Mammary epithelial cell (primary cell): Measurements from ENCODE around the gene MAT2A.

Experiments
- EZH2 ChIP-seq: IDR thresholded peaks from 2 replicates; pipeline ENCODE4 v1.6.1; 2012; ENCODE audit warnings: low read length, inconsistent platforms, borderline replicate concordance
- TF ChIP-seq, protein P1 (sequence below), 2 donors: IDR thresholded peaks in 1 of 2; conservative IDR thresholded peaks in 1 of 2; 2 replicates each; pipeline ENCODE4 v1.5.1; 2011 to 2012; ENCODE audit warnings: inconsistent platforms in 2 of 2, low read length in 2 of 2, mild to moderate bottlenecking in 2 of 2, control low read depth in 1 of 2, low read depth in 1 of 2; ENCODE audit not compliant: insufficient read depth in 1 of 2; ENCODE audit errors: extremely low read depth in 1 of 2

DNA sequence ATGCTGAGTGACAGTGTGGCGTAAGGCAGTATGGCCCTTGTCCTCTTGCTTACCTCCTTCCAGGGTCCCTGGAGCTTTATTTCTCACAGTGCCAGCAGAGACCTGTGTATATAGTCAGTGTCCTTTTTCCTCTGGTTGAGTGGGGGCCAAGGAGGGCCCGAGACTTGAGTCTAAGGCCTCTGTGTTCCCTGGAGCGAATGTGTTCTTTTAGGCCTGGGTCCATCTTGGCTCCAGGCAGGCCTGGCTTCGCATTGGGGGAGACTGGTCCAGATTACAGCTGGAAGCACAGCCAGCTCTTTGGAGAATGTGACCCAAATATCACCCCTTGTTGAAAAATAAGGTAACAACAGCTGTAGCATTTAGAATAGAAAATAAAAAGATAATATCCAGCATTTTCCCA lies 50.2 kb downstream of the MAT2A start:
- TF ChIP-seq, protein P1, sequence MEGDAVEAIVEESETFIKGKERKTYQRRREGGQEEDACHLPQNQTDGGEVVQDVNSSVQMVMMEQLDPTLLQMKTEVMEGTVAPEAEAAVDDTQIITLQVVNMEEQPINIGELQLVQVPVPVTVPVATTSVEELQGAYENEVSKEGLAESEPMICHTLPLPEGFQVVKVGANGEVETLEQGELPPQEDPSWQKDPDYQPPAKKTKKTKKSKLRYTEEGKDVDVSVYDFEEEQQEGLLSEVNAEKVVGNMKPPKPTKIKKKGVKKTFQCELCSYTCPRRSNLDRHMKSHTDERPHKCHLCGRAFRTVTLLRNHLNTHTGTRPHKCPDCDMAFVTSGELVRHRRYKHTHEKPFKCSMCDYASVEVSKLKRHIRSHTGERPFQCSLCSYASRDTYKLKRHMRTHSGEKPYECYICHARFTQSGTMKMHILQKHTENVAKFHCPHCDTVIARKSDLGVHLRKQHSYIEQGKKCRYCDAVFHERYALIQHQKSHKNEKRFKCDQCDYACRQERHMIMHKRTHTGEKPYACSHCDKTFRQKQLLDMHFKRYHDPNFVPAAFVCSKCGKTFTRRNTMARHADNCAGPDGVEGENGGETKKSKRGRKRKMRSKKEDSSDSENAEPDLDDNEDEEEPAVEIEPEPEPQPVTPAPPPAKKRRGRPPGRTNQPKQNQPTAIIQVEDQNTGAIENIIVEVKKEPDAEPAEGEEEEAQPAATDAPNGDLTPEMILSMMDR (conservative IDR thresholded peaks at IDR 0.05 in 1 of 2, IDR thresholded peaks at IDR 0.05 in 1 of 2; ENCODE audit: extremely low read depth in 1 of 2, insufficient read depth in 1 of 2, low read depth in 1 of 2, low read length in 2 of 2) = no peak
- no peak for TF ChIP-seq EZH2
